Measurements from ENCODE around the gene SMIM17. TPM values are rescaled to one million over a fixed set of nuclear protein-coding genes. Genes with fewer than 3 reads are reported as not detected.
A peak's percentile ranks its signal among the peaks of the same experiment; 100 is the strongest.

The SMIM17 gene
- 0.43 TPM in 1 of 2 replicates, not detected in the other for total RNA-seq

DNA sequence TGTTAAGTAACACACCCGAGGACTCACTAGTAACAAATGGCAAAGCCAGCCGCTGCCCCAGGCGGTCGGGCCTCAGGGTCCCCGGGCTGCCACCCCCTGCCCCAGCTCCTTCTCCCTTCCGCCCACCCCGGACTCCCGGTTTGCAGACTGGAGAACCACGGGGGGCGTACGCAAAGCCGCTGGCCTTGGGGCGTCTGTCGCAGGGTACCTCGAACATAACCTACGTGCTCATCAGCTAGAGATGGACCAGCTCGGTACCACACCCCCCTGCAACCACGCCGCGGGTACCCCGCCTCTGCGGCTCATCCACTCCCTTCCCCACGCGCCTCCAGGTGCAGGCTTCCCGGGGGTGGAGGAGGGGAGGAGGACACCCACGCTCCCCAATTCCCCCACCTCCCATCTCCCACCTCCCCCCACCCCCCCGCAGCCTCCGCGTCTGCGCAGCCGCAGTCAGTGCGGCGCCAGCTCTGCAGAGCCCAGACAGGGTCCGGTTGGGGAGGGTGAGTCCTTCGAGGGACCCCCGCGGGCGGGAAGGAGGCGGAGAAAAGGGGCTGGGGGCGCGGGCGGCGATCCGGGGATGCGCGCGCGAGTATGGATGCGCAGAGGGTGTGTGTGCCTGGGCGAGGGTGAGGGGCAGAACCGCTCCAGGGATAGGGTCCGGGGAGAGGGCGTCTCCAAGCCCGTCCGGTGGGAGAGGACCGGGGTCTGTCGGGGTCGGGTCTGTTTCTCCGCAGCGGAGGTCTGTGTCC lies at the start of gene SMIM17:
Gene SMIM17, plus strand, starts transcription at position 449 of the 749 bp plus-strand sequence. CDS start 2,509 bp downstream, outside the sequence.
- H3K4me3 ChIP-seq (ENCODE audit: low read depth, low read length): no peak within 1 kb of the TSS
- TF ChIP-seq, protein P1, sequence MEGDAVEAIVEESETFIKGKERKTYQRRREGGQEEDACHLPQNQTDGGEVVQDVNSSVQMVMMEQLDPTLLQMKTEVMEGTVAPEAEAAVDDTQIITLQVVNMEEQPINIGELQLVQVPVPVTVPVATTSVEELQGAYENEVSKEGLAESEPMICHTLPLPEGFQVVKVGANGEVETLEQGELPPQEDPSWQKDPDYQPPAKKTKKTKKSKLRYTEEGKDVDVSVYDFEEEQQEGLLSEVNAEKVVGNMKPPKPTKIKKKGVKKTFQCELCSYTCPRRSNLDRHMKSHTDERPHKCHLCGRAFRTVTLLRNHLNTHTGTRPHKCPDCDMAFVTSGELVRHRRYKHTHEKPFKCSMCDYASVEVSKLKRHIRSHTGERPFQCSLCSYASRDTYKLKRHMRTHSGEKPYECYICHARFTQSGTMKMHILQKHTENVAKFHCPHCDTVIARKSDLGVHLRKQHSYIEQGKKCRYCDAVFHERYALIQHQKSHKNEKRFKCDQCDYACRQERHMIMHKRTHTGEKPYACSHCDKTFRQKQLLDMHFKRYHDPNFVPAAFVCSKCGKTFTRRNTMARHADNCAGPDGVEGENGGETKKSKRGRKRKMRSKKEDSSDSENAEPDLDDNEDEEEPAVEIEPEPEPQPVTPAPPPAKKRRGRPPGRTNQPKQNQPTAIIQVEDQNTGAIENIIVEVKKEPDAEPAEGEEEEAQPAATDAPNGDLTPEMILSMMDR (IDR thresholded peaks at IDR 0.05; ENCODE audit: insufficient read depth, low read depth, low read length): no peak
- DNase-seq (ENCODE audit: low read depth): no peak

DNA sequence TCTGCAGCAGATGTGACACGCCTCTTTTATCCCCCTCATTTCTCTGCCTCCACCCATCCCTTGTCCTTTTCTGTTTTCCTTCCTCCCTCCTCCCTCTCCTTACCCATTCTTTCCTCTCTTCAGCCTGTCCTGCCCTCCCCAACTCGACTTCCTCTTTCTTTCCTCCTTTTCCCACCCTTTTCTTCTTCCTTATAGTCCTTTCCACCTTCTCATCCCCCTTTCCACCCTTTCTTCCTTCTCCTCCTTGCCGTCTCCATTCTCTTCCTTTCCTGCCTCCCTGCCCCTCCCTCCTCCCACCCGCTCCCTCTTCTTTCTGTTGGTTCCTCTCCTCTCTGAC lies 48.5 kb upstream of the SMIM17 start:
- H3K4me3 ChIP-seq (ENCODE audit: low read depth, low read length): peak overlapping the region; percentile 94
- no peak for DNase-seq (ENCODE audit: low read depth)
- TF ChIP-seq, protein P1 (IDR thresholded peaks at IDR 0.05; ENCODE audit: insufficient read depth, low read depth, low read length): no peak

DNA sequence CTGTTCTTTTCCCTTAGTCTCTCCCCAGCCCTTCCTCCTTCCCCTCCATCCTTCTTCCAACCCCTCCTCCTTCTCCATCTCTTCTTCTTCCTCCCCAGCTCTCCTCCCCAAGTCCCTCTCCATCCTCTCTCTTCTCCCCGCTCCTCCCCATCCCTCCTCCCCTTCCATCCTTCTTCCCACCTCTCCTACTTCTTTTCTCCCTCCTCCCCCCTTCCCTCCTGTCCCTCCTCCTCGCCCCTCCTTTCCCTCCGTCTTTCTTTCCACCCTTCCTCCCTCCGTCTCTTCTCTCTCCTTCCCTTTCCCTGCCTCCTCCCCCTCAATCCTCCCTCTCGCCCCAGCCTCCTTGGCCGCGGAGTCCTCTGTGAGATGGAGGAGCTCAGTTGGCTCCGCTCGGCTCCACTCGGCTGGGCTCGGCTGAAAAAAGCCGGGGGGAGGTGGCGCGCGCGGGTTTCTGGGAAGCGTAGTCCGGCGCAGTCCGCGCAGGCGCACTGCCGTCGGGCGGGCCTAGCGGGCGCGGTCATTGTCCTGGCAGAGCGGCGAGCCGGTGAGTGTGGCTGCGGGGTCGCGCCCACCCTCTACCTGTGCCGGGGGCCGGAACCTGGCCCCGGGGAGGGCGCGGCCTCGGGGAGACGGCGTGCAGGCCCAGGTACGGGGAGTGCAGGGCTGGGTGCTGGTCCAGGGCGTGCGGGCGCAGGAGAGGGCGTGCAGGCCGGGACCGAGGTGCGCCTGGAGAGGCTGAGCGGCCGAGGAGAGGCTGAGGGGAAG lies 48.0 kb upstream of the SMIM17 start, which contains the start of gene ZNF71:
Gene ZNF71, plus strand, starts transcription at position 520 of the 765 bp plus-strand sequence. CDS start 6,257 bp downstream, outside the sequence.
- TF ChIP-seq, protein P1 (IDR thresholded peaks at IDR 0.05; ENCODE audit: insufficient read depth, low read depth, low read length): no peak
- peak; percentile 83 for DNase-seq (ENCODE audit: low read depth)
- H3K4me3 ChIP-seq (ENCODE audit: low read depth, low read length): peak within 1 kb of the TSS; percentile 94

DNA sequence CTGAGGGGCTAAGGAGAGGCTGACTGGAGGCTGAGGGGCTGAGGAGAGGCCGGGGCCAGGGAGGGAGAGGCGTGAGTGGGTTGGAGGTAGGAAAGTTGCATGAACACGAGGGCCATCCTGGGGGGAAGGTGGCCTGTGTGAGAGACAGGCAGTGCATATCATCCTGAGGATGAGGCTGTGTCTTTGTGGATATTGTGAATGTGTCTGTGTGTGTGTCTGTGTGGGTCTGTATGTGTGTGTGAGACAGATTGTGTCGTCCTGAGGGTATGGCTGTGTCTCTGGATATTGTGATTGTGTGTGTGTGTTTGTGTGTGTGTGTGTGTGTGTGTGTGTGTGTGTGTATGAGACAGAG lies 47.4 kb upstream of the SMIM17 start:
- TF ChIP-seq, protein P1 (IDR thresholded peaks at IDR 0.05; ENCODE audit: insufficient read depth, low read depth, low read length): no peak
- H3K4me3 ChIP-seq (ENCODE audit: low read depth, low read length): peak overlapping the region; percentile 94
- DNase-seq (ENCODE audit: low read depth): no peak

DNA sequence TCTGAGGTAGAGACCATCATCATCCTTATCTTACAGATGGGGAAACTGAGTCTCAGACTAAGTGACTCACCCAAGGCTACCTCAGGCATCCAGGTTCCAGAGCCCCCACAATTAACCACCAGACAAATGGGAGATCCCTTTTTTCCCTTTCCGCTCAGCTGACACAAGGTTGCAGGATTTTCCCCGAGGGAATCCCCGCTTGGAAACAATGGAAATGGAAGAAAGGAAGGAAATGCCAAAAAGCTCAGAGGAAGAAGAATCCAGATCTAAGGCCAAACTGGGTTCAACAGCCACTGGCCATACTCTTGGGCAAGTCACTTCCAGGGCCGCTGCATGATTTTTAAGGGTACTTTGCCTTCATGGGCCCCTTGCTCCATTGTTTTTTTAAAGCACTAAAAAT lies 46.3 kb upstream of the SMIM17 start:
- TF ChIP-seq, protein P1 (IDR thresholded peaks at IDR 0.05; ENCODE audit: insufficient read depth, low read depth, low read length): no peak
- no peak for DNase-seq (ENCODE audit: low read depth)
- H3K4me3 ChIP-seq (ENCODE audit: low read depth, low read length): no peak overlapping the region

DNA sequence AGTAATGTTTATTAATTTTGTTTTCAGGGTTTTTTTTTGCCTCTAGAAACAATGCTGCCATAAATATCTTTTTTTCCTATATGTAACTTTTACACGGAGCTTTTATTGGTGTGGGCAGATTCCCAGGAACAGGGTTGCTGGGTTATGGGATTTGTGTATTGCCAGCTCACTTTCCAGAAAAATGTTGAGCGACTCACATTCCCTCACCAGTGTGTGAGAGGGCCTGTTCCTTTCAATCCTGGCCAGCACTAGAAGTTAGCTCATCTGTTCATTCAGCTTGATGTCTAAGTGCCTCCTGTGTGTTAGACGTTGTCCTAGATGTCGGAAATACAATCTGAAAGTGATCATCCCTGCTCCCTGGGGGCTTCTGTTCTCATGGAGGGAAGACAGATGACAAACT lies 45.3 kb upstream of the SMIM17 start:
- TF ChIP-seq, protein P1 (IDR thresholded peaks at IDR 0.05; ENCODE audit: insufficient read depth, low read depth, low read length): no peak
- no peak for DNase-seq (ENCODE audit: low read depth)
- H3K4me3 ChIP-seq (ENCODE audit: low read depth, low read length): no peak overlapping the region

Data from fibroblast of villous mesenchyme (primary cell).